Measurements from ENCODE around the gene GMDS. TPM values are rescaled to one million over a fixed set of nuclear protein-coding genes. Genes with fewer than 3 reads are reported as not detected.

Gene GMDS
- total and polyA plus RNA-seq, 2 experiments from 2014 or later: 30.1 to 36.5 TPM

DNA sequence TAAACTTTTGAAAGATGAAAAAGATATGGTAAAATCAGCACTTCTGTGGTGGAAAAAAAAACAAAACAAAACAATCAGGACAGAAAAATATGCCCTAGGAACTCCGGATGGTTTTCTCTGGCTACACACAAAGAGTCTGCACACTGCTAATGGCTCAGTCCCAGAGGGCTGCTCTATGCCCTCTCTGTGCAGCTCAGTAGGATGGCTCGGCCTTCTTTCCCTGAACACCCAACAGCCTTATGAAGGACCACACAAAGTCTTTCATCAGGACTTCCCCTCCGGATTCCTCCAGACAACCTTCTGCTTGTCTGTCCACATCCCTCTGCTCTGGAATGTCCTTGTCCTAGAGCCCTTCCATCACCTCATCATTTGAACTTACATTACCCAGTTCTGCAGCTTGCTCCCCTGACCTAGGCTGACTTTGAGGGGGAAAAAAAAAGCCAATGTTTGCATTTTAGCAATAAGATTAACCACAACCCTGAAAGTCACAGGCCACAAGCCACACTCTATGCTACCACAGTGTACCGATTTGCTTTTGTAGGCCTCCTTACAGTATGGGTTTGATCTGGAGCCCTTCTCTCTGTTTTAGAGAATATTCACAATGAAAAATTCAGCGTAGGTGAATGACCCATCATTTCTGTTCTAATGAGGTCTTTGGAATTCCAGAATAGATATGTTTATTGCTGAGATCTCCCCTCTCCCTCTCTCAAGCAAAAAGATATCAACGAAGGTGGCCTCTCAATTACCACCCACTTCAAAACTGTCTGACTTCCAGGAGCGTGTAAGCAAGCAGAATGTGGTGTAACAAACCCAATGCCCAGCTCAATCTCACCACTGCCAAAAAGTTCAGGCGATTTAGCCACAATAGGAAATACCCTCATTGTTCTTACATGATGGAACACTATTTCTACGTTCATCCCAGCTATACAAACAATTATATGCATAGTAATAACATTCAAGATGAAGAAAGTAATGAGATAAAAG is 164.0 kb downstream of the GMDS start:
- ATAC-seq (no peak), DNase-seq (ENCODE audit: low spot score) (no peak)
- Mint-ChIP-seq H3K9me3 (no peaks in the 10 kb centered on the region), H3K36me3 (ENCODE audit: low read depth) (peaks cover 2% of the 10 kb centered on the region; the same call in 1 of the 3 replicates), H3K27ac (no peak overlapping the region), H3K27me3 (ENCODE audit: insufficient read depth, low read depth, poor library complexity) (no peaks in the 10 kb centered on the region), H3K4me1 (no peaks in the 10 kb centered on the region), H3K4me3 (no peak overlapping the region)
- H3K4me1 ChIP-seq (ENCODE audit: insufficient read depth): no peaks in the 10 kb centered on the region
- no peak overlapping the region for H3K4me3 ChIP-seq
- TF ChIP-seq EZH2phosphoT487 (IDR thresholded peaks at IDR 0.05; ENCODE audit: unreplicated experiment) (no peak), CTCF (conservative IDR thresholded peaks at IDR 0.05; ENCODE audit: low read depth in 2 of 2) (no peak), ZNF462 (CRISPR knock-in tag; IDR thresholded peaks at IDR 0.05) (no peak), POLR2AphosphoS5 (IDR thresholded peaks at IDR 0.05; ENCODE audit: low read depth) (no peak), EZH2 (IDR thresholded peaks at IDR 0.05; ENCODE audit: low read depth, unreplicated experiment) (no peak), ZNF114 (CRISPR knock-in tag; IDR thresholded peaks at IDR 0.05) (no peak), ETS1 (IDR thresholded peaks at IDR 0.05) (no peak), STAT1 (IDR thresholded peaks at IDR 0.05; ENCODE audit: unreplicated experiment) (no peak), ZNF331 (CRISPR knock-in tag; IDR thresholded peaks at IDR 0.05; ENCODE audit: low read depth) (no peak)
- no peaks in the 10 kb centered on the region for H3K36me3 ChIP-seq (ENCODE audit: insufficient read depth)
- no peaks in the 10 kb centered on the region for H3K79me2 ChIP-seq (replicated peaks; ENCODE audit: insufficient read depth)
- H3K9me2 ChIP-seq (ENCODE audit: insufficient read depth): no peaks in the 10 kb centered on the region
- H3K27me3 ChIP-seq (ENCODE audit: insufficient read depth): no peaks in the 10 kb centered on the region
- H3F3A ChIP-seq (replicated peaks; ENCODE audit: low read depth): no peaks in the 10 kb centered on the region
- no peak overlapping the region for H3K27ac ChIP-seq (ENCODE audit: low read depth)
- H3K4me2 ChIP-seq: no peak overlapping the region
- no peaks in the 10 kb centered on the region for H4K20me1 ChIP-seq (replicated peaks; ENCODE audit: insufficient read depth)
- no peak overlapping the region for H2AFZ ChIP-seq
